NCI-H1417 (cell line): ENCODE results near the gene MYO15B.
A peak's percentile ranks its signal among the peaks of the same experiment; 100 is the strongest.

ENCODE experiments used
- DNase-seq, 3 experiments: peaks; one replicate each; lab custom pipeline; 2025; lab: John Stamatoyannopoulos, UW

MYO15B gene

GRCh38 chr17:75665981-75666380, 78.4 kb downstream of the MYO15B start:
- no peak for DNase-seq

GRCh38 chr17:75666959-75667790, 79.6 kb downstream of the MYO15B start, which contains the start of the genes RECQL5 and SAP30BP:
Gene RECQL5 (minus strand): TSS chr17:75667154. CDS start chr17:75666557, 597 bp downstream.
Gene SAP30BP (plus strand): TSS chr17:75667338. CDS start chr17:75667373, 35 bp downstream.
- DNase-seq, result peak; percentile 97 to 99 (median 99)

DNA sequence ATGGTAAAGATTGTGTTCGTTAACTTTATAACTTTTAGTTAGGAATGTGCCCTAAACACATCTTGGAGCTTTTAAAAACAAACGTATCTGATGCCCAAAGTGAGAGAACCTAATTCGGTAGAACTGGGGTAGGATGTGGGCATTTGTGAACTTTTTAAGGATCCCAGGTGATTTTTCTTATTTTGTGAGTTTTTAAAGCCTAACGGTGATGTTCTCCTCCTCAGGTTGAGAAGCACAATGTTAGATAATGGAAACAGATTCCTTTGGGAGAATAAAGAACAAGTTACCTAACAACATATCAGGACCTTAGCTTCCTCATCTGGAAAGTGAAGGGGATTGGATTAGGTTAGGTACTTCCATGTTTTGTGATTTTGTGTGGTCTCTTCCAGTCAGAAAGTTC, 80.2 kb downstream of the MYO15B start:
- DNase-seq, result no peak

DNA sequence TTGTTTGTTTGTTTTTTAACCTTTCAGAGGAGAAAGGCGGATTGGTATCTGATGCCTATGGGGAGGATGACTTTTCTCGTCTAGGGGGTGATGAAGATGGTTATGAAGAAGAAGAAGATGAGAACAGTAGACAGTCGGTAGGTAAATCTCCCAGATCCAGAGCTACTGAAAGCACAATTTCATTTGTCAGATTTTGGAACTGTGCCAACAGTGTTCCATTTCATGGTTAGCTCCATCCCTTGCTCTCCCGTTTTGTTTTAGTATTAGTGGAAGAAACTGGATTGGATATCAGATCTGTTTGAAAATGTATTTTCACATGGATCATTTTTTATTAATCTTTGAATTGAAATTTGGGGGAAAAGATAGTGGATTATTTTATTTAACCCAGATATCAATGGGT, 80.9 kb downstream of the MYO15B start:
- DNase-seq, result no peak

- DNase-seq, result no peak
These were observed 83.3 kb downstream of the MYO15B start for GRCh38 chr17:75670868-75671267.

GRCh38 chr17:75672011-75672410, 84.4 kb downstream of the MYO15B start:
- DNase-seq, result no peak

- no peak for DNase-seq
These were observed 85.9 kb downstream of the MYO15B start for GRCh38 chr17:75673487-75673886.
